ENCODE data around the gene RNF10.

Gene RNF10

DNA sequence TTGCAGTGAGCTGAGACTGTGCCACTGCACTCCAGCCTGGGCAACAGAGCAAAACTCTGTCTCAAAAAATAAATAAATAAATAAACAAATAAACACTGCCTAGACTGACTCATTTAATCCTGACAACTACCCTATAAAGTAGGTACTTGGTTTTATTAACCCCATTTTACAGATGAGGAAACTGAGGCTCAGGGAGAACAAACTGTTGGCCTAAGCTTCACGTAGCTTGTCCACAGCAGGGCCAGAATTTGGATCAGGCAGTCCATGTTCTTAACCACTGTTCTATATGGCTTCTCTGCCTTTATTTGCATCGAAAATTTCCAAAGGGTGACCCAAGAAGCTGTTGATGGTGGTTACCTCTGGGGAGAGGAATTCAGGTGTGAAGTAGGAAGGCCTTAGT is 52.7 kb downstream of the RNF10 start:
- H3K9me3 Mint-ChIP-seq, result no peaks in the 10 kb centered on the region
- peaks cover 52% of the 10 kb centered on the region for H3K27me3 Mint-ChIP-seq (ENCODE audit: low read depth)
- TF ChIP-seq, protein P1, sequence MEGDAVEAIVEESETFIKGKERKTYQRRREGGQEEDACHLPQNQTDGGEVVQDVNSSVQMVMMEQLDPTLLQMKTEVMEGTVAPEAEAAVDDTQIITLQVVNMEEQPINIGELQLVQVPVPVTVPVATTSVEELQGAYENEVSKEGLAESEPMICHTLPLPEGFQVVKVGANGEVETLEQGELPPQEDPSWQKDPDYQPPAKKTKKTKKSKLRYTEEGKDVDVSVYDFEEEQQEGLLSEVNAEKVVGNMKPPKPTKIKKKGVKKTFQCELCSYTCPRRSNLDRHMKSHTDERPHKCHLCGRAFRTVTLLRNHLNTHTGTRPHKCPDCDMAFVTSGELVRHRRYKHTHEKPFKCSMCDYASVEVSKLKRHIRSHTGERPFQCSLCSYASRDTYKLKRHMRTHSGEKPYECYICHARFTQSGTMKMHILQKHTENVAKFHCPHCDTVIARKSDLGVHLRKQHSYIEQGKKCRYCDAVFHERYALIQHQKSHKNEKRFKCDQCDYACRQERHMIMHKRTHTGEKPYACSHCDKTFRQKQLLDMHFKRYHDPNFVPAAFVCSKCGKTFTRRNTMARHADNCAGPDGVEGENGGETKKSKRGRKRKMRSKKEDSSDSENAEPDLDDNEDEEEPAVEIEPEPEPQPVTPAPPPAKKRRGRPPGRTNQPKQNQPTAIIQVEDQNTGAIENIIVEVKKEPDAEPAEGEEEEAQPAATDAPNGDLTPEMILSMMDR (IDR thresholded peaks at IDR 0.05; ENCODE audit: unreplicated experiment in 3 of 3), result no peak
- H3K4me1 Mint-ChIP-seq, result peaks cover 8% of the 10 kb centered on the region
- H3K27ac Mint-ChIP-seq, result no peak overlapping the region
- no peak overlapping the region for H3K4me3 Mint-ChIP-seq
- H3K36me3 Mint-ChIP-seq (ENCODE audit: low read depth), result no peaks in the 10 kb centered on the region

DNA sequence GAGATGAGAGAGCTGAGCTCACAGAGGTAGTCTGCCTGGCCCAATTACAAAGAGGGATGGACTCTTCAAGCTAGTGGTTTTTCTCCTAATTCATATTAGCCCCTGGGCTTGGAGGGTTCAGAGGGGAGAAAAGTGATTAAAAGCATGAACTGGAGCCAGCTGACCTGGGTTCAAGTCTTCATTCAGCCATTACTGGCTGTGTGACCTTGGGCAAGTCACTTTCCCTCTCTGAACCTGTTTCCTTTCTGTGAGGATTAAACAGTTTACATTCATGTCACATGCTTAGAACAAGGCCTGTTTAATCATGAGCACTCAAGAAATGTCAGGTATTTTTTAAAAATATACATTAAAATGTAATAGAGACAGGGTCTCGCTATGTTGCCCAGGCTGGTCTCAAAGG is 54.2 kb downstream of the RNF10 start:
- Mint-ChIP-seq H3K27ac (no peak overlapping the region), H3K4me3 (no peak overlapping the region), H3K27me3 (ENCODE audit: low read depth) (peaks cover 47% of the 10 kb centered on the region), H3K4me1 (peaks cover 4% of the 10 kb centered on the region), H3K9me3 (no peaks in the 10 kb centered on the region), H3K36me3 (ENCODE audit: low read depth) (no peaks in the 10 kb centered on the region)
- TF ChIP-seq, protein P1 (IDR thresholded peaks at IDR 0.05; ENCODE audit: unreplicated experiment in 3 of 3), result no peak

DNA sequence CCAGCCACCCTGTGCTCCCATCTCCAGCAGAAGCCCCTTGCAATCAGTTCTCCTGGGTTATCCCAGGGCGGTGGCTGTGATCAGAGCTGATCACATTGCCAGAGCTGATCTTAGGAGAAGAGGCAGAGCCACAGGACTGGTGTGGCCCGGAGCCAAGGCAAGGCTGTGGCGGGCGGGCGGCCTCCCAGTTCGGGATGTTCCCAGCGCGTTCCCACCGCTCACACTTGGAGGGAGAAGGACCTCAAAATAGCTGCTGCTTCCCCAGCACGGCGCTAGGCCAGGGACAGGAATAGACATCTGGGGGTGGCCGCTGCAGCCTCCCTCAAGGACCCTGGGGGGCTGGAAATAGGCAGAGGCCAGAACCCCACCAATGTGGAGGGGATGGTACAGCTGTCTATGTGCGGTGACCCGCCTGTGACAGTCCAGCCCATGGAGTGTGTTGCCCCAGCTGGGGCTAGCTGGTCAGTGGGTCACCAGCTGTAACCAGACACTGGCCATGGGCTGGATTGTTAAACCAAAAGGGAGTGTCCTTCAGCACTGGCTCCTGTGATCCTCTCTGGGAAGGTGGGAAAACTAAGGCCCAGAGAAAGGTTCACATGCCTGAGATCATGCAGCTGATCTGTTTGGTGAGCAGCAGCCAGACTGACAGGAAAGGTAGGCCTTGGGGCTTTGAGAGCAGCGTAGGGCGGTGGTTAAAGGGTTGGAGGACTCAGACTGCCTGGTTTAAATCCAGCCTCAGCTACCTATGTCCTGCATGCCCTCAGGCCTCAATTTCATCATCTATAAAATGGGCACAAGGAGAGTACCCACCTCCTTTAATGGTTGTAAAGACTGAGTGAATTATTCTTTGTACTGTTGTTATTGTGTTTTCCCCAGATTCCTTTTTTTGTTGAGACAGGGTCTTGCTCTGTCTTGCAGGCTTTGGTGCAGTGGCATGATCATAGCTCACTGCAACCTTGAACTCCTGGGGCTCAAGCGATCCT is 55.1 kb downstream of the RNF10 start:
- Mint-ChIP-seq H3K4me3 (no peak overlapping the region), H3K27me3 (ENCODE audit: low read depth) (peaks cover 38% of the 10 kb centered on the region), H3K4me1 (no peaks in the 10 kb centered on the region), H3K27ac (no peak overlapping the region), H3K9me3 (no peaks in the 10 kb centered on the region), H3K36me3 (ENCODE audit: low read depth) (no peaks in the 10 kb centered on the region)
- TF ChIP-seq, protein P1 (IDR thresholded peaks at IDR 0.05; ENCODE audit: unreplicated experiment in 3 of 3), result no peak

DNA sequence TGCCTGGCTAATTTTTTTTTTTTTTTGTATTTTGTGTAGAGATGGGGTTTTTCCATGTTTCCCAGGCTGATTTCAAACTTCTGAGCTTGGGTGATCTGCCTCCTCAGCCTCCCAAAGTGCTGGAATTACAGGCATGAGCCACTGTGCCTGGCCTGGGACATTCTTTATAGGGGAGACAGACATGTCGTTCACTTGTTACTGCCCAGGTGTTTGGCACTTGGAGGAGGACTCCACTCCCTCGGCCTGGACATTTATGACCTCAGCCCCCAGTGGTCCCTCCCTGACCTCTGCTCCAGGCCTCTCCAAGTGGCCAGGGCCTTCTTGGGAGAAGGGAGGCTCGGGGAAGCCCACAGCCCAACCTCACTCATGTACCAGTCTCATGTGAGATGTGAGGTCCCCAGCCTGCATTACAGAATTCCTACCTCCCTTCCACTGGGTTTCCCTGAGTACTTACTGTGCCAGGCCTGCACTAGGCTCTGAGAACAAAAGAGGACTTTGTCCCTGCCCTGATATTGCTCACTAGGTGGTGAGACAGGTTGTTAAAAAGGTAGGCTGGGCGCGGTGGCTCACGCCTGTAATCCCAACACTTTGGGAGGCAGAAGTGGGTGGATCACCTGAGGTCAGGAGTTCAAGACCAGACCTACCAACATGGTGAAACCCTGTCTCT is 56.7 kb downstream of the RNF10 start:
- Mint-ChIP-seq H3K27ac (no peak overlapping the region), H3K27me3 (ENCODE audit: low read depth) (peaks cover 26% of the 10 kb centered on the region), H3K4me1 (no peaks in the 10 kb centered on the region), H3K4me3 (no peak overlapping the region), H3K9me3 (no peaks in the 10 kb centered on the region), H3K36me3 (ENCODE audit: low read depth) (no peaks in the 10 kb centered on the region)
- TF ChIP-seq, protein P1 (IDR thresholded peaks at IDR 0.05; ENCODE audit: unreplicated experiment in 3 of 3), result no peak

DNA sequence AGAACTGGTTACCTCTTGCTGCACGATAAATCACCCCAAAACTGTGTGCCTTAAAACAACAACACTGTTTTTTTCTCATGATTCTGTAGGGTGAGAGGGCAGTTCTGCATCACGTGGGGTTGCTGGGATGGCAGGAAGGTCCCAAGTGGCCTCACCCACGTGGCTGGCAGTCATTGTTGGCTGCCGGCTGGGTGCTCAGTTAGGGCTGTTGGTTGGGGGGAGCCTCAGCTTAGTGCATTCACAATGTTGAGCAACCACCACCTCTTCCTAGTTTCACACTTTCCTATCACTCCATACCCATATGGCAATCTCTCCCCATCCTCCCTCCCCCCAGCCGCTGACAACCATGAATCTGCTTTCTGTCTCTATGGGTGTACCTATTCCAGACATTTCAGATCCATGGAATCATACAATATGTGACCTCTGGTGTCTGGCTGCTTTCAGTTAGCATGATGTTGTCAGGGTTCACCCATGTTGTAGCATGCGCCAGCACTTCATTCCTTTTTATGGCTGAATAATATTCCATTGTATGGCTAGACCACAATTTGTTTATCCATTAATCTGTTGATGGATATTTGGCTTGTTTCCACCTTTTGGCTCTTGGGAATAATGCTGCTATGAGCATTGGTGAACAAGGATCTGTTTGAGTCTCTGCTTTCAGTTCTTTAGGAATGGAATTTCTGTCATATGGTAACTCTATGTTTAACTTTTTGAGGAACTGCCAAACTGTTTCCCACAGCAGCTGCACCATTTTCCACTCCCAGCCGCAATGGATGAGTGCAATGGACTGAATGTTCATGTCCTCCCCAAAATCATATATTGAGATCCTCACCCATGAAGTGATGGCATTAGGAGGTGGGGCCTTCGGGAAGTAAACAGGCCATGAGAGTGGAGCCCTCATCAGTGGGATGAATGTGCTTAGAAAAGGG is 58.2 kb downstream of the RNF10 start:
- H3K4me1 Mint-ChIP-seq, result no peaks in the 10 kb centered on the region
- H3K9me3 Mint-ChIP-seq, result no peaks in the 10 kb centered on the region
- H3K27me3 Mint-ChIP-seq (ENCODE audit: low read depth), result peaks cover 12% of the 10 kb centered on the region
- H3K36me3 Mint-ChIP-seq (ENCODE audit: low read depth), result no peaks in the 10 kb centered on the region
- H3K4me3 Mint-ChIP-seq, result no peak overlapping the region
- TF ChIP-seq, protein P1 (IDR thresholded peaks at IDR 0.05; ENCODE audit: unreplicated experiment in 3 of 3), result no peak
- H3K27ac Mint-ChIP-seq, result no peak overlapping the region

All from nephron (organoid).